Endometrium (tissue), 2 donors: ENCODE measurements around the gene TSPY4.
"Not testable (repeated sequence)": the region's sequence is repeated elsewhere in the genome, so short reads cannot be mapped to it uniquely, and the experiment has no call there.

Source experiments
- FAIRE-seq: peaks from 2 replicates; lab custom pipeline; 2012; peaks lifted over from hg19 to GRCh38; lab: Jason Lieb, UNC
- donor health status: control.
- donor health status: control.

TSPY4 gene

GRCh38 chrY:9337164-9337563, at the start of gene TSPY4:
Gene TSPY4, plus strand, starts transcription at chrY:9337464. Its CDS starts 46 bp downstream, at chrY:9337510.
- FAIRE-seq: not testable (repeated sequence)

DNA sequence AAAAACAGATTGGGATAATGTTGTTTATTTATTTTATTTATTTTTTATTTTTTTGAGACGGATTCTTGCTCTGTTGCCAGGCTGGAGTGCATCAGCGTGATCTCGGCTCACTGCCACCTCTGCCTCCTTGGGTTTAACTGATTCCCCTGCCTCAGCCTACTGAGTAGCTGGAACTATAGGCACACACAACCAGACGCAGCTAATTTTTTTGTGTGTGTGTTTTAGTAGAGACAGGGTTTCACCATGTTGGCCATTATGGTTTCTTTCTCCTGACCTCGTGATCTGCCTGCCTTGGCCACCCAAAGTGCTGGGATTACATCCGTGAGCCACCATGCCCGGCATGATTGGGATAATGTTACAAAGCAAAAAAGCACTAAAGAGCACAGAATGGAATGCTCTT, 16.3 kb upstream of the TSPY4 start:
- FAIRE-seq: no peak

- FAIRE-seq: not testable (repeated sequence)
Measured at GRCh38 chrY:9357497-9357896, 20.2 kb downstream of the TSPY4 start, which contains the start of gene TSPY8. Gene TSPY8, plus strand, starts transcription at chrY:9357797. Its CDS starts 46 bp downstream, at chrY:9357843.
